MM.1S (cell line): Measurements from ENCODE around the gene USP5.
"Not testable (repeated sequence)": the region's sequence is repeated elsewhere in the genome, so short reads cannot be mapped to it uniquely, and the experiment has no call there.

ENCODE experiments used
- CTCF ChIP-seq: fragments of 300-600 bp; sonication (generic); IDR thresholded peaks from 2 replicates; pipeline ENCODE4 v1.5.1; 2016; ENCODE audit warnings: antibody characterized with exemption, low read length, mixed read lengths
- EZH2 ChIP-seq: fragments of 300-600 bp; sonication (generic); optimal IDR thresholded peaks from 2 replicates; pipeline ENCODE3; 2017; ENCODE audit warnings: low read depth, mild to moderate bottlenecking, antibody characterized with exemption, low read length, mixed read lengths

DNA sequence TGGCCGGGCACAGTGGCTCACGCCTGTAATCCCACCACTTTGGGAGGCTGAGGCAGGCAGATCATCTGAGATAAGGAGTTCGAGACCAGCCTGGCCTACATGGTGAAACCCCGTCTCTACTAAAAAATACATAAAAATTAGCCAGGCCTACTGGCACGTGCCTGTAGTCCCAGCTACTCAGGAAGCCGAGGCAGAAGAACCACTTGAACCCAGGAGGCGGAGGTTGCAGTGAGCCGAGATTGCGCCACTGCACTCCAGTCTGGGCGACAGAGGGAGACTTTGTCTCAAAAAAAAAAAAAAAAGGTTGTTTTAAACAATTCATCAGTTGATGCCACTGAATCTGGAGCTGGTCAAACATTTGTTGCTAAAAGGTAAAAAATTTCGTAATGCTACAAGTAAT, 27.9 kb downstream of the USP5 start:
- TF ChIP-seq CTCF, EZH2: not testable (repeated sequence)
